IPS-20b (cell line): ENCODE results near the gene LARP1B.

Experiments
- H3K27ac ChIP-seq: one replicate; pipeline ENCODE4 v1.5.1; 2013; ENCODE audit warnings: low read length
- H3K27me3 ChIP-seq: 2 replicates; pipeline ENCODE4 v1.6.1; 2013; ENCODE audit warnings: mild to moderate bottlenecking, low read length, inconsistent platforms; ENCODE audit not compliant: insufficient read depth
- H3K36me3 ChIP-seq: 2 replicates; pipeline ENCODE4 v1.6.1; 2013; ENCODE audit warnings: low read depth, mild to moderate bottlenecking, inconsistent platforms, low read length, moderate library complexity; ENCODE audit not compliant: insufficient read depth
- H3K4me1 ChIP-seq: 2 replicates; pipeline ENCODE4 v1.6.1; 2013; ENCODE audit warnings: mild to moderate bottlenecking, control low read depth, inconsistent platforms, low read length, moderate library complexity; ENCODE audit not compliant: insufficient read depth
- H3K4me3 ChIP-seq: 2 replicates; pipeline ENCODE4 v1.5.1; 2013; ENCODE audit warnings: mild to moderate bottlenecking, low read length, inconsistent platforms
- H3K9ac ChIP-seq: 2 replicates; pipeline ENCODE4 v1.6.1; 2013; ENCODE audit warnings: low read depth, mild to moderate bottlenecking, inconsistent platforms, low read length, moderate library complexity
- H3K9me3 ChIP-seq: 2 replicates; pipeline ENCODE4 v1.6.1; 2013; ENCODE audit warnings: mild to moderate bottlenecking, low read depth, low read length, inconsistent platforms; ENCODE audit not compliant: insufficient read depth

Gene LARP1B

GRCh38 chr4:128168701-128169100, 107.6 kb downstream of the LARP1B start:
- Histone ChIP-seq H3K4me1 (no peaks in the 10 kb centered on the region), H3K36me3 (no peaks in the 10 kb centered on the region), H3K9ac (no peak overlapping the region), H3K4me3 (no peak overlapping the region), H3K27me3 (no peaks in the 10 kb centered on the region), H3K9me3 (no peaks in the 10 kb centered on the region), H3K27ac (no peak overlapping the region)

DNA sequence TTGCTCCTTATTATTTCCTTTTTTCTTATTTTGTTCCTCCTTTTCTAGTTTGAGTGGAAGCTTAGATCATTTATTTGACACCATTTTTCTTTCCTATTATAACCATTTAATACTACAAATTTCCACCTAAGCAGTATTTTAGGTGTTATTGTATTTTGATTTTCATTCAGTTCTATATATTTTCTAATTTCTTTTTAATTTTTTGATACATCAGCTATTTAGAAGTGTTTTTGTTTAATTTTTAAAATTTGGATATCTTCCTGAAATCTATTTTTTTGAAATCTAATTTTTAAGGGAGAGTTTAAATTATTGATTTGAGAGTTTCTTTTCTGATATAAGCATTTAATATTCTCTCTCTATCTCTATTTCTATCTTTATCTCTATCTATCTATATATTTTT, 108.1 kb downstream of the LARP1B start:
- Histone ChIP-seq H3K27ac (no peak overlapping the region), H3K9ac (no peak overlapping the region), H3K4me1 (no peaks in the 10 kb centered on the region), H3K9me3 (no peaks in the 10 kb centered on the region), H3K4me3 (no peak overlapping the region), H3K27me3 (no peaks in the 10 kb centered on the region), H3K36me3 (no peaks in the 10 kb centered on the region)

DNA sequence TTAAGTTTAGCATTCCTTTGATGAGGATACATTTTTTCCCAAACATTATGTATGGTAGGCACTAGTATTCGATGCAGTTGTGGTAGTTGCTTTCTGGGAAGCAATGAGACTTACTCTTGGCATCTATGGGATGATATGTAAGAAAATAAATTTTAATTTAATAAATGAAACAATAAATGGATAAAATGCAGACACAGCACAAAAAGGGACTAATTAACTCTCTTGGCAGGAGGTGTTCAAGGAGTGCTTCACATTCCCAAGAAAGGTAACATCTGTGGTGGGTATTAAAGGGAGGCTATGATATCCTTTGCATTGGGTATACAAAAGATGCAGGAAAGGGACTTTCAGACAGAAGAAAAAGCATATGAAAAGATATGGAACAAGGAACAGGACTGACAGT, 115.5 kb downstream of the LARP1B start:
- Histone ChIP-seq H3K4me1 (no peaks in the 10 kb centered on the region), H3K9ac (no peak overlapping the region), H3K27me3 (no peaks in the 10 kb centered on the region), H3K27ac (no peak overlapping the region), H3K9me3 (no peaks in the 10 kb centered on the region), H3K4me3 (no peak overlapping the region), H3K36me3 (no peaks in the 10 kb centered on the region; the same call in 1 of the 2 replicates)

DNA sequence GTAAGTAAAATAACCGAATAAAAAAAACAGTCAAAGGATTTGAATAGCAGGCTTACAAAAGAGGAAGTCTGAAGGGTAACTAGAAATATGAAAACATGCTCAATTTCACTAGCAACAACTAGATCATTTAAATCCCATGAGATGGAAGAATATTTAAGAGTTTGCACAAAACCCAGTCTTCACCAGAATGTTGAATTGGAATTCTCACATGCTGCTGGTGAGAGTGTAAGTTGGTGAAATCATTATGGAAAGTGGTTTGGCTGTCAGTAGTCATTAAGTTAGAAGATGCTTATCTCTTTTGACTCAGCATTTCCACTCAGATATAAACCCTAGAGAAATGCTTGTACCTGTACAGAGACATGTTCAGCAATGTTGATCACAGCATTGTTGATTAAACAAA, 116.4 kb downstream of the LARP1B start:
- H3K4me1 ChIP-seq = no peaks in the 10 kb centered on the region
- H3K27ac ChIP-seq = no peak overlapping the region
- no peaks in the 10 kb centered on the region for H3K27me3 ChIP-seq
- H3K4me3 ChIP-seq = no peak overlapping the region
- H3K9me3 ChIP-seq = no peaks in the 10 kb centered on the region
- H3K9ac ChIP-seq = no peak overlapping the region
- no peaks in the 10 kb centered on the region; the same call in 1 of the 2 replicates for H3K36me3 ChIP-seq

DNA sequence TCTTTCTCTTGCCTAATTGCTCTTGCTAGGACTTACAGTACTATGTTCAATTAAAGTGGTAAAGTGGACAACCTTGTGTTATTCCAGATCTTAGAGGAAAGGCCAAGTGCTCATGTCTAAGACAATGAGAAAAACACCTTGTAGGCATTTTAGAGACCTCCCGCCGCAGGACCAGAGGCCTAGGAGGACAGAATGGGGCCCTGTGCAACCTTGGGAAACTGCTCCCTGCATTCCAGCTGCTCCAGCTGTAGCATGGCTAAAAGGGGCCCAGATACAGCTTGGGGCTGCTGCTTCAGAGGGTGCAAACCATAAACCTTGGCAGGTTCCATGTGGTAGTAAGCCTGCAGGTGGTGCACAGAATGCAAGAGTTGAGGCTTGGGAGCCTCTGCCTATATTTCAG, 125.5 kb downstream of the LARP1B start:
- peaks cover 16% of the 10 kb centered on the region; the same call in 1 of the 2 replicates for H3K9me3 ChIP-seq
- peaks cover 12% of the 10 kb centered on the region; the same call in 1 of the 2 replicates for H3K36me3 ChIP-seq
- H3K4me1 ChIP-seq = no peaks in the 10 kb centered on the region; the same call in 1 of the 2 replicates
- no peak overlapping the region for H3K9ac ChIP-seq
- no peak overlapping the region for H3K4me3 ChIP-seq
- H3K27me3 ChIP-seq = no peaks in the 10 kb centered on the region
- no peak overlapping the region for H3K27ac ChIP-seq

- 0 out of 2 replicates have a peak overlapping the region, but pooled peaks have one; percentile 16 for H3K9ac ChIP-seq
- H3K27me3 ChIP-seq = no peaks in the 10 kb centered on the region
- H3K4me3 ChIP-seq = no peak overlapping the region
- peaks cover 11% of the 10 kb centered on the region; the same call in 1 of the 2 replicates for H3K36me3 ChIP-seq
- H3K4me1 ChIP-seq = no peaks in the 10 kb centered on the region; the same call in 1 of the 2 replicates
- peaks cover 9% of the 10 kb centered on the region; the same call in 1 of the 2 replicates for H3K9me3 ChIP-seq
- H3K27ac ChIP-seq = no peak overlapping the region
These were observed 130.1 kb downstream of the LARP1B start for GRCh38 chr4:128191115-128191781.

GRCh38 chr4:128220286-128221235, 159.4 kb downstream of the LARP1B start:
- H3K4me1 ChIP-seq = no peaks in the 10 kb centered on the region
- no peak overlapping the region for H3K9ac ChIP-seq
- no peaks in the 10 kb centered on the region for H3K9me3 ChIP-seq
- no peaks in the 10 kb centered on the region for H3K36me3 ChIP-seq
- no peak overlapping the region for H3K4me3 ChIP-seq
- H3K27me3 ChIP-seq = no peaks in the 10 kb centered on the region
- H3K27ac ChIP-seq = no peak overlapping the region

DNA sequence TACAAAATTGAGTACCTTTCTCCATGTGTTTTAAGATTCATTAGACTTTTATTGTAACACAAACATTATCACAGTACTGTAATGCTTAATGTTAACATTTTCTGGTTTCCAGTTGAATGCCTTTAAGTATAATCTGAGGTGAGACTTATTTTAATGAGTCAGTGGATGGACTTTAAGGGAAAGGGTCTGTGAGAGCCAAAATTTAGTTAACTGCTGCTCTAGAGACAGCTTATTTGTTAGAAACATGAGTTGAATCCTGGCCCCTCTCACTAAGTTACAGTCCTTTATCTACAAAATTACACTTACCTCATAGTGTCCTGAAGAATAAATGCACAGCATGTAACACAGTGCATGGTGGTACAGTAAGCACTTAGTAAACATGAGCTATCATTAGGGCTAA, 160.5 kb downstream of the LARP1B start:
- H3K27ac ChIP-seq = no peak overlapping the region
- no peak overlapping the region for H3K4me3 ChIP-seq
- no peaks in the 10 kb centered on the region for H3K27me3 ChIP-seq
- H3K36me3 ChIP-seq = no peaks in the 10 kb centered on the region
- H3K9me3 ChIP-seq = no peaks in the 10 kb centered on the region
- no peak overlapping the region for H3K9ac ChIP-seq
- no peaks in the 10 kb centered on the region for H3K4me1 ChIP-seq

GRCh38 chr4:128225148-128225547, 164.0 kb downstream of the LARP1B start:
- H3K4me3 ChIP-seq = no peak overlapping the region
- H3K27ac ChIP-seq = no peak overlapping the region
- no peak overlapping the region for H3K9ac ChIP-seq
- no peaks in the 10 kb centered on the region for H3K4me1 ChIP-seq
- H3K9me3 ChIP-seq = no peaks in the 10 kb centered on the region
- H3K27me3 ChIP-seq = no peaks in the 10 kb centered on the region
- no peaks in the 10 kb centered on the region for H3K36me3 ChIP-seq

DNA sequence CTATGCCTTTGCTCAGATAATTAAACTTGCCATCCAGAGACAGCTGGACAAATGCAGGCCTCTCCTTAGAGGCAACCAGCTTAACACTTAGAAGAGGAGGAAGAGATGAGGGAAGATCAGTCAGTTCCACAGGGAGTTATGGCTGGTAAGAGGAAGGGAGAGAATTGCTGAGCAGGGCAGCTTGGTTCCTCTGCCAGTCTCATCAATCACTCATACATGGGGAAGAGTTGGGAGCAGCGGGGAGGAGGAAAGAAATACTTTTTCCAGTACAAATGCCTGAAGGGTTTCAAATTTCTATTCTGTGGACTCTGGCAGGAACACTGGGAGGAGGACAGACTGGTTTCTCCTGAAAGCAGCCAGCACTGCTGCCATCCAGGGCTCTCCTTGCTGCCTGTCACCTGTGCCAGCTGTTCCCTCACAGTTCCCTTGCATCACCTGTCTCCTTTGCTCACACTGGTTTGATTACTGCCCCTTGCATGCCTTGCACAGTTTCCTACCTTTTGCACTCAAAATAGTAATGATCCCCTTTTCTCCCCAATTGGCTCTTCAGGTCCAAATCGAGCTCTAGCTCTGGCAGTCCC, 167.0 kb downstream of the LARP1B start:
- no peak overlapping the region for H3K9ac ChIP-seq
- H3K4me3 ChIP-seq = no peak overlapping the region
- no peaks in the 10 kb centered on the region for H3K4me1 ChIP-seq
- H3K27me3 ChIP-seq = no peaks in the 10 kb centered on the region
- H3K9me3 ChIP-seq = no peaks in the 10 kb centered on the region
- H3K27ac ChIP-seq = no peak overlapping the region
- no peaks in the 10 kb centered on the region for H3K36me3 ChIP-seq

DNA sequence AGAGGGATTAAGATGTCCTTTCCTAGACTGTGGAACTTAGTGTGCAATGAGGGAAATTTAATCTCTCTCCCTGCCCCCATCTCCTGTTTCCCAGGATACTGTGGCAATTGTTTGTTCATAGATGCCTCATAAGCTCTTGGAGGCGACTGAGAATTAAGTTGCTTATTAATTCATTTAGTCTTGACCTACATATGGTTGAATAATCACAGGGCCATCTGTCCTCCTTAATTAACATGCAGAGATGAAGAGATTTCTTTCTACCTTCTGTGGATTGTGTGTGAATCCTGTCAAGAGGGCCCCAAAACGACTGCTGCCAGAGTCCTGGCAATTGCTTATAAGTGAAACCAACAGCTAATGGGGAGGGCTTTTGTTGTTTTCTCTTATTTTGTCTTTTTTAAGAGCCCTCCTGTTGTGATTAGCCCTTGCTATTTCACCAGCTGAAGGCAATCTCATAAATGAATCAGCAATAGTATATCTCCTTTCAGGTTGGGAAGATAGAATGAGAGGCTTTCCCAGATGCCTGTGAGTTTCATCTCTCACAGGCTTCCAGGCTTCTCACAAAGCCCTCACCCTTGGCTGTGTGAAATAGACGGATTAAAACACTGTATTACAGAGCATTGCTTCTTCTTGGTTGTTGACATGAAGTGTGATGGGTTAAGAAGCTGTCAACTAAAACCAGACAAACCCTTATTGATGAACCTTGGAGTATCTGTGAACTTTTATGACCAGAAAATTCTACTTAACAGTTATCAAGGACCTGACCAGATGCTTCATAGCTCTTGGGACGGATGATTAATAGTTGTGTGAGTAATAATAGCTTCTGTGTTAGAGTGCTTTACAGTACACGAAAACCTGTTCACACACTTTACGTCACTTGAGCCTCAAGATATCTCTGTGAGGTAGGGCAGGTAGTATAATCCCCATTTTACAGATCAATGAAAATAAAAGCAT, 168.0 kb downstream of the LARP1B start:
- Histone ChIP-seq H3K4me3 (no peak overlapping the region), H3K36me3 (no peaks in the 10 kb centered on the region), H3K27ac (no peak overlapping the region), H3K4me1 (no peaks in the 10 kb centered on the region), H3K9me3 (no peaks in the 10 kb centered on the region), H3K27me3 (no peaks in the 10 kb centered on the region), H3K9ac (no peak overlapping the region)
